GM12864 (cell line): ENCODE results near the gene ASB5.

ENCODE experiments used
- DNase-seq: peaks from one replicate; pipeline ENCODE4 v3.0.0-alpha.2; 2011; ENCODE audit warnings: low read depth
- H3K4me3 ChIP-seq: 2 replicates; pipeline ENCODE4 v1.5.1; 2011; ENCODE audit warnings: mild to moderate bottlenecking, low read depth, low read length, control low read depth
- CTCF ChIP-seq: IDR thresholded peaks from 2 replicates; pipeline ENCODE4 v1.5.1; 2011; ENCODE audit warnings: low read depth, mild to moderate bottlenecking, moderate library complexity, low read length, control low read depth, inconsistent platforms; ENCODE audit errors: missing control alignments

The ASB5 gene

GRCh38 chr4:176193126-176193525 lies 75.9 kb downstream of the ASB5 start:
- H3K4me3 ChIP-seq, result no peak overlapping the region
- DNase-seq, result no peak

GRCh38 chr4:176191974-176192373 lies 77.0 kb downstream of the ASB5 start:
- peak; percentile 5 for TF ChIP-seq CTCF
- no peak for DNase-seq
- no peak overlapping the region for H3K4me3 ChIP-seq

More at GRCh38 chr4:176193126-176193525, 75.9 kb downstream of the ASB5 start:
- no peak for TF ChIP-seq CTCF

- H3K4me3 ChIP-seq, result no peak overlapping the region
- TF ChIP-seq CTCF, result no peak
- no peak for DNase-seq
These were observed 78.9 kb downstream of the ASB5 start for GRCh38 chr4:176189891-176190795.

GRCh38 chr4:176188654-176189053 lies 80.4 kb downstream of the ASB5 start:
- TF ChIP-seq CTCF, result no peak
- no peak overlapping the region for H3K4me3 ChIP-seq
- no peak for DNase-seq

- no peak for TF ChIP-seq CTCF
- no peak for DNase-seq
- no peak overlapping the region for H3K4me3 ChIP-seq
These were observed 81.4 kb downstream of the ASB5 start for GRCh38 chr4:176187624-176188023.

- no peak overlapping the region for H3K4me3 ChIP-seq
- no peak for DNase-seq
- no peak for TF ChIP-seq CTCF
These were observed 82.2 kb downstream of the ASB5 start for GRCh38 chr4:176186671-176187395.
